PC-3 (cell line): ENCODE data around the gene MRAS. TPM values are rescaled to one million over a fixed set of nuclear protein-coding genes. Genes with fewer than 3 reads are reported as not detected.
"Not testable (repeated sequence)": the region's sequence is repeated elsewhere in the genome, so short reads cannot be mapped to it uniquely, and the experiment has no call there.

Experiments used
- ATAC-seq: fragments of 200-7000 bp; cut with Tn5 transposase; 2 replicates; pipeline ENCODE4 v1.9.1; 2020; ENCODE audit warnings: mild to moderate bottlenecking, moderate library complexity
- BruUV-seq: library from RNA; stranded (reverse); fragments of 400-500 nt; replicated peaks from 2 replicates; lab custom pipeline; 2021; lab: Mats Ljungman, UMichigan
- CTCF ChIA-PET: fragments of 300-600 bp; sonication (Branson Sonifier 250); formaldehyde crosslinking; loops from one replicate; lab custom pipeline; 2022; ENCODE audit warnings: antibody characterized with exemption; lab: Charles Lee
- POLR2A ChIA-PET: fragments of 300-600 bp; sonication (Branson Sonifier 250); formaldehyde crosslinking; loops from one replicate; lab custom pipeline; 2022; ENCODE audit warnings: antibody characterized with exemption; ENCODE audit not compliant: unreplicated experiment; lab: Charles Lee
- DNase-seq: peaks from one replicate; pipeline ENCODE4 v3.0.0-alpha.2; 2015
- H2AFZ ChIP-seq: fragments of 300-600 bp; sonication (generic); 2 replicates; pipeline ENCODE4 v1.6.0; 2016; ENCODE audit warnings: antibody characterized with exemption, low read length
- H3F3A ChIP-seq: fragments of 300-600 bp; sonication (generic); one replicate; pipeline ENCODE4 v1.6.0; 2017; ENCODE audit warnings: antibody characterized with exemption, low read length, control low read depth, mild to moderate bottlenecking; ENCODE audit not compliant: unreplicated experiment
- H3K27ac ChIP-seq: fragments of 300-600 bp; sonication (generic); 2 replicates; pipeline ENCODE4 v1.5.1; 2016; ENCODE audit warnings: mild to moderate bottlenecking, low read length
- H3K27me3 ChIP-seq: fragments of 300-600 bp; sonication (generic); 2 replicates; pipeline ENCODE4 v1.6.1; 2016; ENCODE audit warnings: low read length, mixed read lengths
- H3K36me3 ChIP-seq: fragments of 300-600 bp; sonication (generic); 2 replicates; pipeline ENCODE4 v1.6.1; 2016; ENCODE audit warnings: low read depth, mixed run types, low read length, mixed read lengths
- H3K4me1 ChIP-seq: fragments of 300-600 bp; sonication (generic); 2 replicates; pipeline ENCODE4 v1.5.1; 2016; ENCODE audit warnings: low read length; ENCODE audit not compliant: insufficient read depth
- H3K4me2 ChIP-seq: fragments of 300-600 bp; sonication (generic); 2 replicates; pipeline ENCODE4 v1.6.0; 2016; ENCODE audit warnings: low read length
- H3K4me3 ChIP-seq: fragments of 300-600 bp; sonication (generic); 2 replicates; pipeline ENCODE4 v1.5.1; 2016; ENCODE audit warnings: mild to moderate bottlenecking, low read length, mixed read lengths
- H3K79me2 ChIP-seq: fragments of 300-600 bp; sonication (generic); 2 replicates; pipeline ENCODE4 v1.6.1; 2017; ENCODE audit warnings: low read length, mixed read lengths
- H3K9ac ChIP-seq: fragments of 300-600 bp; sonication (generic); 2 replicates; pipeline ENCODE4 v1.6.0; 2016; ENCODE audit warnings: mild to moderate bottlenecking, low read length
- H3K9me2 ChIP-seq: fragments of 300-600 bp; sonication (generic); replicated peaks from 2 replicates; pipeline ENCODE4 v1.6.1; 2016; ENCODE audit warnings: mixed run types, low read length, mixed read lengths
- H3K9me3 ChIP-seq: fragments of 300-600 bp; sonication (generic); 2 replicates; pipeline ENCODE4 v1.6.1; 2016; ENCODE audit warnings: low read length, mixed read lengths
- H4K20me1 ChIP-seq: fragments of 300-600 bp; sonication (generic); 2 replicates; pipeline ENCODE4 v1.6.1; 2016; ENCODE audit warnings: low read length, mixed read lengths
- CTCF ChIP-seq: fragments of 300-600 bp; sonication (generic); conservative IDR thresholded peaks from 2 replicates; pipeline ENCODE4 v1.5.1; 2017; ENCODE audit warnings: antibody characterized with exemption, low read depth, mild to moderate bottlenecking, low read length
- EZH2 ChIP-seq: fragments of 300-600 bp; sonication (generic); IDR thresholded peaks from one replicate; pipeline ENCODE4 v1.6.1; 2017; ENCODE audit warnings: antibody characterized with exemption, mild to moderate bottlenecking, low read length; ENCODE audit not compliant: unreplicated experiment
- EZH2phosphoT487 ChIP-seq: fragments of 300-600 bp; sonication (generic); IDR thresholded peaks from 2 replicates; pipeline ENCODE4 v1.6.1; 2018; ENCODE audit warnings: mild to moderate bottlenecking, antibody characterized with exemption, low read length, borderline replicate concordance
- intact Hi-C: fragments of 100-400 bp; cut with micrococcal nuclease; formaldehyde crosslinking; loops from 2 replicates; pipeline ENCODE4 v1.9.0; 2023
- total RNA-seq: library from RNA; depleted of rRNA; stranded (reverse); fragments of >200 nt; gene quantifications from 2 replicates; pipeline ENCODE4 v1.2.3, GENCODE V29; 2014; rRNA removed

Gene MRAS
- total RNA-seq, 1 experiment from 2014 or later: 2.8 TPM

- no peak overlapping the region for H2AFZ ChIP-seq
- no peak overlapping the region for H3K9ac ChIP-seq
- intact Hi-C loops: no loop called here
- H3K27ac ChIP-seq: no peak overlapping the region
- no TSS peak for BruUV-seq
- TF ChIP-seq CTCF (no peak), EZH2phosphoT487 (no peak), EZH2 (no peak)
- no peaks in the 10 kb centered on the region for H4K20me1 ChIP-seq
- ATAC-seq (no peak), DNase-seq (no peak)
- H3K4me2 ChIP-seq: no peak overlapping the region
- no peaks in the 10 kb centered on the region for H3K9me2 ChIP-seq
- H3K4me3 ChIP-seq: no peak overlapping the region
- no peaks in the 10 kb centered on the region for H3K36me3 ChIP-seq
- no peaks in the 10 kb centered on the region for H3F3A ChIP-seq
- no peaks in the 10 kb centered on the region for H3K9me3 ChIP-seq
- no peaks in the 10 kb centered on the region for H3K79me2 ChIP-seq
- no peaks in the 10 kb centered on the region for H3K4me1 ChIP-seq
- no peaks in the 10 kb centered on the region for H3K27me3 ChIP-seq
- ChIA-PET CTCF (no interaction called here), POLR2A (no interaction called here)
Measured at GRCh38 chr3:138451595-138452162, 103.3 kb downstream of the MRAS start.

- Histone ChIP-seq H3F3A (no peaks in the 10 kb centered on the region), H3K9me2 (no peaks in the 10 kb centered on the region), H2AFZ (no peak overlapping the region), H3K27me3 (no peaks in the 10 kb centered on the region), H3K36me3 (no peaks in the 10 kb centered on the region), H3K9me3 (no peaks in the 10 kb centered on the region), H3K79me2 (no peaks in the 10 kb centered on the region), H4K20me1 (no peaks in the 10 kb centered on the region), H3K4me3 (no peak overlapping the region), H3K4me1 (no peaks in the 10 kb centered on the region), H3K4me2 (no peak overlapping the region), H3K27ac (no peak overlapping the region), H3K9ac (no peak overlapping the region)
- no peak for TF ChIP-seq EZH2phosphoT487
- no peak for TF ChIP-seq CTCF
- no peak for TF ChIP-seq EZH2
- intact Hi-C loops: no loop called here
- no peak for DNase-seq
- no peak for ATAC-seq
- ChIA-PET POLR2A (no interaction called here), CTCF (no interaction called here)
- BruUV-seq: no TSS peak
Measured at GRCh38 chr3:138452436-138452835, 104.1 kb downstream of the MRAS start.

- H3F3A ChIP-seq, H3K4me2 ChIP-seq, H3K27ac ChIP-seq, BruUV-seq, H3K4me1 ChIP-seq, H3K27me3 ChIP-seq, H3K79me2 ChIP-seq, H3K4me3 ChIP-seq, H3K9ac ChIP-seq, H4K20me1 ChIP-seq, H3K9me2 ChIP-seq, POLR2A ChIA-PET, H3K9me3 ChIP-seq, H3K36me3 ChIP-seq, intact Hi-C loops, CTCF ChIA-PET, ATAC-seq, H2AFZ ChIP-seq, DNase-seq: not testable (repeated sequence)
Measured at GRCh38 chr3:138453940-138454339, 105.6 kb downstream of the MRAS start.

Other genes starting within 250 kb of the MRAS start
- 3.8 and 4.9 TPM in 2 replicates for gene DZIP1L, start 233.0 kb upstream of the MRAS start, total RNA-seq
- gene A4GNT, start 216.2 kb upstream of the MRAS start, total RNA-seq: not detected in 2 replicates
- 10.0 and 14.0 TPM in 2 replicates for gene DBR1, start 173.7 kb upstream of the MRAS start, total RNA-seq
- 15.0 and 21.1 TPM in 2 replicates for gene ARMC8, start 161.3 kb upstream of the MRAS start, total RNA-seq
- 0.40 TPM in 1 of 2 replicates, not detected in the other for gene NME9, start 18.7 kb upstream of the MRAS start, total RNA-seq
- gene ESYT3, start 86.0 kb downstream of the MRAS start, total RNA-seq: 1.6 TPM in 2 replicates
- 11.3 and 16.7 TPM in 2 replicates for gene CEP70, start 245.7 kb downstream of the MRAS start, total RNA-seq